ENCODE data around the gene SYT1.

- TF ChIP-seq MAFK (IDR thresholded peaks at IDR 0.05; ENCODE audit: low read depth, low read length) (no peak), CTCF (conservative IDR thresholded peaks at IDR 0.05; ENCODE audit: low read depth, low read length) (no peak), RCOR1 (IDR thresholded peaks at IDR 0.05; ENCODE audit: insufficient replicate concordance, low read length) (no peak), CEBPB (IDR thresholded peaks at IDR 0.05; ENCODE audit: low read depth, low read length) (peak; percentile 33; the same call in 1 of the 2 replicates), POLR2A (IDR thresholded peaks at IDR 0.05; ENCODE audit: low read depth, low read length) (no peak), RAD21 (IDR thresholded peaks at IDR 0.05; ENCODE audit: low read length) (no peak), ELK1 (IDR thresholded peaks at IDR 0.05; ENCODE audit: borderline replicate concordance, low read depth, low read length) (no peak), RFX5 (IDR thresholded peaks at IDR 0.05; ENCODE audit: low read depth, low read length) (no peak), MXI1 (IDR thresholded peaks at IDR 0.05; ENCODE audit: borderline replicate concordance, low read depth, low read length) (no peak), USF2 (IDR thresholded peaks at IDR 0.05; ENCODE audit: low read depth, low read length) (no peak), MAZ (IDR thresholded peaks at IDR 0.05; ENCODE audit: borderline replicate concordance, low read depth, low read length) (no peak), BHLHE40 (IDR thresholded peaks at IDR 0.05; ENCODE audit: low read depth, low read length) (no peak)
These were observed 436.6 kb downstream of the SYT1 start for GRCh38 chr12:79301181-79301580.
